Measurements from ENCODE around the gene CBX2.

- TF ChIP-seq RARB (CRISPR knock-in tag; IDR thresholded peaks at IDR 0.05) (no peak), ZFP3 (CRISPR knock-in tag; IDR thresholded peaks at IDR 0.05) (no peak), TCF4 (CRISPR knock-in tag; IDR thresholded peaks at IDR 0.05; ENCODE audit: borderline replicate concordance) (no peak), PATZ1 (CRISPR knock-in tag; IDR thresholded peaks at IDR 0.05; ENCODE audit: borderline replicate concordance) (no peak), BACH2 (CRISPR knock-in tag; IDR thresholded peaks at IDR 0.05; ENCODE audit: borderline replicate concordance) (no peak), TOX (CRISPR knock-in tag; IDR thresholded peaks at IDR 0.05; ENCODE audit: borderline replicate concordance) (no peak), TSHZ2 (CRISPR knock-in tag; IDR thresholded peaks at IDR 0.05) (no peak), ZC3H10 (CRISPR knock-in tag; IDR thresholded peaks at IDR 0.05) (no peak), GLIS3 (CRISPR knock-in tag; IDR thresholded peaks at IDR 0.05) (no peak), ZNF70 (CRISPR knock-in tag; IDR thresholded peaks at IDR 0.05) (no peak), ZNF8 (CRISPR knock-in tag; IDR thresholded peaks at IDR 0.05) (no peak), SNAI2 (CRISPR knock-in tag; IDR thresholded peaks at IDR 0.05) (no peak), ISL1 (CRISPR knock-in tag; IDR thresholded peaks at IDR 0.05) (no peak)
Observed at GRCh38 chr17:79833744-79834564, 56.0 kb downstream of the CBX2 start.
